Astrocyte (in vitro differentiated cells and primary cell): ENCODE results near the gene TAX1BP3. TPM values are rescaled to one million over a fixed set of nuclear protein-coding genes. Genes with fewer than 3 reads are reported as not detected.

Experiments used
- DNase-seq: peaks from one replicate; pipeline ENCODE4 v3.0.0-alpha.2; 2010; ENCODE audit warnings: low read depth
- FAIRE-seq: peaks from 2 replicates; lab custom pipeline; 2011; peaks lifted over from hg19 to GRCh38; lab: Jason Lieb, UNC
- H2AFZ ChIP-seq: 2 replicates; pipeline ENCODE4 v1.6.0; 2012; ENCODE audit warnings: low read depth, low read length, inconsistent platforms
- H3K27ac ChIP-seq: 2 replicates; pipeline ENCODE4 v1.5.1; 2011; ENCODE audit warnings: low read depth, low read length, inconsistent platforms
- H3K27me3 ChIP-seq: 2 replicates; pipeline ENCODE4 v1.6.0; 2011; ENCODE audit warnings: low read length, inconsistent platforms; ENCODE audit not compliant: insufficient read depth
- H3K36me3 ChIP-seq: 2 replicates; pipeline ENCODE4 v1.5.1; 2011; ENCODE audit warnings: low read length, inconsistent platforms; ENCODE audit not compliant: insufficient read depth
- H3K4me1 ChIP-seq: 2 replicates; pipeline ENCODE4 v1.5.1; 2011; ENCODE audit warnings: low read length, inconsistent platforms; ENCODE audit not compliant: insufficient read depth
- H3K4me2 ChIP-seq: 2 replicates; pipeline ENCODE4 v1.6.0; 2012; ENCODE audit warnings: low read length, inconsistent platforms
- H3K4me3 ChIP-seq: 2 replicates; pipeline ENCODE4 v1.5.1; 2011; ENCODE audit warnings: low read depth, mild to moderate bottlenecking, low read length, inconsistent platforms; ENCODE audit not compliant: insufficient read depth
- H3K79me2 ChIP-seq: 2 replicates; pipeline ENCODE4 v1.6.0; 2012; ENCODE audit warnings: mild to moderate bottlenecking, low read length, inconsistent platforms; ENCODE audit not compliant: insufficient read depth
- H3K9ac ChIP-seq: 2 replicates; pipeline ENCODE4 v1.6.0; 2012; ENCODE audit warnings: mild to moderate bottlenecking, low read length, inconsistent platforms
- H3K9me3 ChIP-seq: 2 replicates; pipeline ENCODE4 v1.5.1; 2012; ENCODE audit warnings: low read depth, mild to moderate bottlenecking, low read length, inconsistent platforms; ENCODE audit not compliant: insufficient read depth
- H4K20me1 ChIP-seq: 2 replicates; pipeline ENCODE4 v1.6.0; 2012; ENCODE audit warnings: low read length, inconsistent platforms; ENCODE audit not compliant: insufficient read depth
- H3K27ac Mint-ChIP-seq: one replicate; pipeline ENCODE4 v1.8.0; 2021; ENCODE audit warnings: mild to moderate bottlenecking, mixed read lengths; ENCODE audit not compliant: unreplicated experiment
- H3K27me3 Mint-ChIP-seq: one replicate; pipeline ENCODE4 v1.8.0; 2021; ENCODE audit warnings: low read depth, mixed read lengths; ENCODE audit not compliant: unreplicated experiment
- H3K36me3 Mint-ChIP-seq: one replicate; pipeline ENCODE4 v1.8.0; 2021; ENCODE audit warnings: low read depth, mixed read lengths; ENCODE audit not compliant: unreplicated experiment
- H3K4me1 Mint-ChIP-seq: one replicate; pipeline ENCODE4 v1.8.0; 2021; ENCODE audit warnings: low read depth, mixed read lengths; ENCODE audit not compliant: unreplicated experiment
- H3K4me3 Mint-ChIP-seq: one replicate; pipeline ENCODE4 v1.8.0; 2021; ENCODE audit warnings: mild to moderate bottlenecking, moderate library complexity, mixed read lengths; ENCODE audit not compliant: unreplicated experiment
- H3K9me3 Mint-ChIP-seq: one replicate; pipeline ENCODE4 v1.8.0; 2021; ENCODE audit warnings: mild to moderate bottlenecking, mixed read lengths; ENCODE audit not compliant: unreplicated experiment
- CTCF ChIP-seq: IDR thresholded peaks from 2 replicates; pipeline ENCODE4 v1.5.1; 2011; ENCODE audit warnings: low read depth, mild to moderate bottlenecking, inconsistent platforms, low read length, moderate library complexity; ENCODE audit not compliant: insufficient read depth
- EZH2 ChIP-seq: IDR thresholded peaks from 2 replicates; pipeline ENCODE4 v1.6.1; 2012; ENCODE audit warnings: mild to moderate bottlenecking, low read length, inconsistent platforms; ENCODE audit not compliant: insufficient read depth
- total RNA-seq: library from RNA; stranded (reverse); gene quantifications from 2 replicates; pipeline ENCODE4 v1.2.1, GENCODE V29; 2021

Gene TAX1BP3
- total RNA-seq, 1 donor from 2014 or later = 194 TPM

DNA sequence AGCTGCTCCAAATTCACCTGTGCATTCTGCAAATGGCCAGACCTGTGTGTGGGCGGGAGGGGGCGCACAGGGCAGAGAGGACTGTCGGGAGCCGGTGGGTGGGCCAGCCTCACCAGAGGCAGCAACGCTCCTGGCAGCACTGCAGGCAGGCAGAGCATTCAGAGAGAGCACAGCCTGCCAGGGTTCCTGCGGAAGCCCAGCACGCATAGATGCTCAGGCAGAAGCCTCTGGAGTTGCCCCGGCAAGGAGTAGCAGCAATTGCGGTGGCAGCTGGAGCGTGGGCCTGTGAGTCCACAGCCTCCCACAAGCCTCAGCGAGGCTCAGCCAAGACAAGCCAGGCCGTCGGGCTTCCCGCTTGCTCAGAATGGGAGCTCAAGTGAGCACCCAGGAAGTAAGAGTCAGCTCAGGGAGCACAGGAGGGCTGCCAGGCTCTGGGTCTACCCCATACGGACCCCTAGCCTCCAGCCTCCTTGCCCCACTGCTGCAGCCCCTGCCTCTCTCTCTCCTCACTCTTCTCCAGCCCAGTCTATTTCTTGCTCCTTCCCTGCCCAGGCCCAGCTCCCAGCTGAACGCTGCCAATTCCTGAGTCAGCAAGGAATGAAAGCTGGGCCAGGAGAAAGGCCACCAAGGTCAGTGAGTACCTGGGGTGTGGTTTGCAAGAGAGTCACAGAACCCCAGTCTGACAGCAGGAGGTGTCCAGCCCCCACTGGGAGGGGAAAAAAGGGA, 9.9 kb upstream of the TAX1BP3 start:
- TF ChIP-seq CTCF = no peak
- no peak for TF ChIP-seq EZH2
- DNase-seq (peak; percentile 52), FAIRE-seq (peak; percentile 41)
- Histone ChIP-seq H3K27ac (no peak overlapping the region), H3K9me3 (no peaks in the 10 kb centered on the region), H3K4me3 (no peak overlapping the region), H3K27me3 (peaks cover 6% of the 10 kb centered on the region), H3K4me2 (peak overlapping the region; percentile 25), H2AFZ (peak overlapping the region; percentile 42), H3K79me2 (no peaks in the 10 kb centered on the region), H3K4me1 (peaks cover 10% of the 10 kb centered on the region), H3K9ac (no peak overlapping the region), H4K20me1 (no peaks in the 10 kb centered on the region), H3K36me3 (no peaks in the 10 kb centered on the region)
- Mint-ChIP-seq H3K36me3 (peaks cover 8% of the 10 kb centered on the region), H3K27me3 (peaks cover 17% of the 10 kb centered on the region), H3K27ac (no peak overlapping the region), H3K4me1 (peaks cover 11% of the 10 kb centered on the region), H3K9me3 (no peaks in the 10 kb centered on the region), H3K4me3 (no peak overlapping the region)

DNA sequence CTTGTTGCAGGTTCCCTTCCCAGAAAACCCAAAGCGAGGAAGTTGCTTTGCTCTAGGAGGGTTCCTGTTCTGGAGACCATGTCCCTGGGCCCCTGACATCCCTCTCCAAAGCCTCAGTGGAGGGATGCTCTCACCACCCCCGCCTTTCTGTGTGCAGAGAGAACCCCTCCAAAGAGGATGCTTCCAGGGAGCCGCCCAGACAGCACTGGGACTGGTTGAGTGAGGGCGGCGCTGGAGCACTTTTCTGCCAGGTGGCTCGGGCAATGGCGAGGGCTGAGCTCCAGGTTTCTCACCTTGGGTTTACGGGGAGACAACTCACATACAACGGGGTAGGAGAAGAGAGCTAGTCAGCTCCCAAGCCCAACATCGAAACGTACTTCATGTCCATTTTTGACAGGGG, 7.5 kb upstream of the TAX1BP3 start:
- Mint-ChIP-seq H3K36me3 (peaks cover 11% of the 10 kb centered on the region), H3K27ac (peak overlapping the region; percentile 27), H3K4me1 (peaks cover 12% of the 10 kb centered on the region), H3K27me3 (peaks cover 6% of the 10 kb centered on the region), H3K9me3 (no peaks in the 10 kb centered on the region), H3K4me3 (no peak overlapping the region)
- FAIRE-seq = no peak
- Histone ChIP-seq H2AFZ (no peak overlapping the region), H3K4me3 (no peak overlapping the region), H3K9me3 (no peaks in the 10 kb centered on the region), H3K79me2 (no peaks in the 10 kb centered on the region), H3K27ac (no peak overlapping the region), H3K4me1 (peaks cover 10% of the 10 kb centered on the region), H4K20me1 (peaks cover 4% of the 10 kb centered on the region), H3K36me3 (no peaks in the 10 kb centered on the region), H3K9ac (no peak overlapping the region), H3K27me3 (no peaks in the 10 kb centered on the region), H3K4me2 (no peak overlapping the region)
- no peak for TF ChIP-seq EZH2
- no peak for TF ChIP-seq CTCF
- DNase-seq = no peak

- no peak overlapping the region for H3K4me3 Mint-ChIP-seq
- no peaks in the 10 kb centered on the region for H3K36me3 ChIP-seq
- H3K4me1 ChIP-seq = peaks cover 5% of the 10 kb centered on the region
- no peaks in the 10 kb centered on the region for H3K9me3 ChIP-seq
- no peak overlapping the region for H3K27ac ChIP-seq
- TF ChIP-seq EZH2 = no peak
- H3K27ac Mint-ChIP-seq = no peak overlapping the region
- peaks cover 6% of the 10 kb centered on the region for H3K27me3 Mint-ChIP-seq
- peaks cover 29% of the 10 kb centered on the region for H3K79me2 ChIP-seq
- no peak overlapping the region for H3K4me3 ChIP-seq
- no peaks in the 10 kb centered on the region for H3K9me3 Mint-ChIP-seq
- H4K20me1 ChIP-seq = peaks cover 24% of the 10 kb centered on the region
- H2AFZ ChIP-seq = no peak overlapping the region
- no peak overlapping the region for H3K9ac ChIP-seq
- H3K4me1 Mint-ChIP-seq = peaks cover 3% of the 10 kb centered on the region
- no peaks in the 10 kb centered on the region for H3K27me3 ChIP-seq
- H3K4me2 ChIP-seq = no peak overlapping the region
- peaks cover 8% of the 10 kb centered on the region for H3K36me3 Mint-ChIP-seq
- no peak for DNase-seq
- FAIRE-seq = no peak
These were observed 4.2 kb upstream of the TAX1BP3 start for GRCh38 chr17:3672571-3672970.
